Measurements from ENCODE around the gene TMEM63B. TPM values are rescaled to one million over a fixed set of nuclear protein-coding genes. Genes with fewer than 3 reads are reported as not detected.
A peak's percentile ranks its signal among the peaks of the same experiment; 100 is the strongest.
"Not testable (repeated sequence)": the region's sequence is repeated elsewhere in the genome, so short reads cannot be mapped to it uniquely, and the experiment has no call there.

TMEM63B gene
- total RNA-seq, 2 experiments from 2014 or later, result 11.1 to 11.6 TPM

- ATAC-seq (no peak), DNase-seq (no peak)
- H3K4me1 Mint-ChIP-seq, result peaks cover 2% of the 10 kb centered on the region
- H3K9me3 Mint-ChIP-seq (ENCODE audit: low read depth), result no peaks in the 10 kb centered on the region
- peaks cover 19% of the 10 kb centered on the region for H3K27me3 Mint-ChIP-seq
- H3K4me3 Mint-ChIP-seq, result no peak overlapping the region
- H3K27ac Mint-ChIP-seq, result no peak overlapping the region
- CTCF ChIA-PET, result interaction anchor here (1.5 to 1.9 kb wide), 2 partner anchors 20 kb away, joined by 3 to 7 read pairs; no protein-coding TSS in a partner anchor
- no peaks in the 10 kb centered on the region for H3K36me3 Mint-ChIP-seq
Observed at GRCh38 chr6:44192428-44193041, 65.2 kb downstream of the TMEM63B start.

GRCh38 chr6:44193307-44193910 is 66.1 kb downstream of the TMEM63B start:
- no peak overlapping the region for H3K4me3 Mint-ChIP-seq
- peaks cover 19% of the 10 kb centered on the region for H3K27me3 Mint-ChIP-seq
- no peak overlapping the region for H3K27ac Mint-ChIP-seq
- no peak for ATAC-seq
- CTCF ChIA-PET, result interaction anchor here (1.1 to 1.9 kb wide), 3 partner anchors 20 to 44 kb away, joined by 3 to 7 read pairs (median 3); no protein-coding TSS in a partner anchor
- H3K36me3 Mint-ChIP-seq, result no peaks in the 10 kb centered on the region
- H3K4me1 Mint-ChIP-seq, result peaks cover 2% of the 10 kb centered on the region
- H3K9me3 Mint-ChIP-seq (ENCODE audit: low read depth), result no peaks in the 10 kb centered on the region
- no peak for DNase-seq

- no peak for DNase-seq
- CTCF ChIA-PET, result no interaction called here
- H3K27ac Mint-ChIP-seq, result no peak overlapping the region
- H3K4me1 Mint-ChIP-seq, result peaks cover 2% of the 10 kb centered on the region
- peaks cover 17% of the 10 kb centered on the region for H3K27me3 Mint-ChIP-seq
- no peaks in the 10 kb centered on the region for H3K36me3 Mint-ChIP-seq
- H3K9me3 Mint-ChIP-seq (ENCODE audit: low read depth), result no peaks in the 10 kb centered on the region
- ATAC-seq, result no peak
- H3K4me3 Mint-ChIP-seq, result no peak overlapping the region
Observed at GRCh38 chr6:44194326-44194725, 67.0 kb downstream of the TMEM63B start.

GRCh38 chr6:44196351-44196750 is 69.0 kb downstream of the TMEM63B start:
- H3K4me1 Mint-ChIP-seq; H3K4me3 Mint-ChIP-seq; H3K27ac Mint-ChIP-seq; H3K9me3 Mint-ChIP-seq (ENCODE audit: low read depth); H3K36me3 Mint-ChIP-seq; CTCF ChIA-PET; DNase-seq; ATAC-seq: not testable (repeated sequence)
- H3K27me3 Mint-ChIP-seq, result peaks cover 17% of the 10 kb centered on the region

GRCh38 chr6:44198684-44199083 is 71.3 kb downstream of the TMEM63B start:
- CTCF ChIA-PET, result interaction anchor here (0.7 kb wide), 1 partner anchor 27 kb away, joined by 3 read pairs; no protein-coding TSS in a partner anchor

GRCh38 chr6:44199883-44200282 is 72.5 kb downstream of the TMEM63B start:
- no peaks in the 10 kb centered on the region for H3K36me3 Mint-ChIP-seq
- H3K27ac Mint-ChIP-seq, result no peak overlapping the region
- DNase-seq (no peak), ATAC-seq (no peak)
- H3K4me3 Mint-ChIP-seq, result no peak overlapping the region
- CTCF ChIA-PET, result interaction anchor here (0.9 to 1.0 kb wide), 2 partner anchors 22 to 27 kb away, joined by 3 read pairs; no protein-coding TSS in a partner anchor
- H3K27me3 Mint-ChIP-seq, result peaks cover 8% of the 10 kb centered on the region
- H3K9me3 Mint-ChIP-seq (ENCODE audit: low read depth), result no peaks in the 10 kb centered on the region
- no peaks in the 10 kb centered on the region for H3K4me1 Mint-ChIP-seq

More at GRCh38 chr6:44198684-44199083, 71.3 kb downstream of the TMEM63B start:
- Mint-ChIP-seq H3K9me3 (ENCODE audit: low read depth) (no peaks in the 10 kb centered on the region), H3K36me3 (no peaks in the 10 kb centered on the region), H3K27me3 (peaks cover 14% of the 10 kb centered on the region), H3K27ac (no peak overlapping the region), H3K4me3 (no peak overlapping the region), H3K4me1 (no peaks in the 10 kb centered on the region)
- ATAC-seq (no peak), DNase-seq (no peak)

GRCh38 chr6:44201200-44201599 is 73.8 kb downstream of the TMEM63B start:
- no peaks in the 10 kb centered on the region for H3K36me3 Mint-ChIP-seq
- no peaks in the 10 kb centered on the region for H3K9me3 Mint-ChIP-seq (ENCODE audit: low read depth)
- CTCF ChIA-PET, result interaction anchor here (1.0 kb wide), 1 partner anchor 28 kb away, joined by 3 read pairs; no protein-coding TSS in a partner anchor
- H3K27me3 Mint-ChIP-seq, result peaks cover 11% of the 10 kb centered on the region
- no peak overlapping the region for H3K27ac Mint-ChIP-seq
- no peak overlapping the region for H3K4me3 Mint-ChIP-seq
- H3K4me1 Mint-ChIP-seq, result no peaks in the 10 kb centered on the region
- no peak for DNase-seq
- ATAC-seq, result no peak

GRCh38 chr6:44201638-44202303 is 74.4 kb downstream of the TMEM63B start:
- Mint-ChIP-seq H3K36me3 (no peaks in the 10 kb centered on the region), H3K4me3 (no peak overlapping the region), H3K9me3 (ENCODE audit: low read depth) (no peaks in the 10 kb centered on the region), H3K27ac (no peak overlapping the region), H3K4me1 (no peaks in the 10 kb centered on the region), H3K27me3 (peaks cover 15% of the 10 kb centered on the region)
- CTCF ChIA-PET, result interaction anchor here (1.5 kb wide), 1 partner anchor 11 kb away, joined by 3 read pairs; no protein-coding TSS in a partner anchor
- DNase-seq, result no peak
- ATAC-seq, result no peak

- H3K4me1 Mint-ChIP-seq, result no peaks in the 10 kb centered on the region
- H3K36me3 Mint-ChIP-seq, result no peaks in the 10 kb centered on the region
- H3K27ac Mint-ChIP-seq, result peak overlapping the region; percentile 42
- DNase-seq (no peak), ATAC-seq (no peak)
- no peak overlapping the region for H3K4me3 Mint-ChIP-seq
- CTCF ChIA-PET, result interaction anchor here (1.5 kb wide), 1 partner anchor 10 kb away, joined by 3 read pairs; no protein-coding TSS in a partner anchor
- H3K27me3 Mint-ChIP-seq, result peaks cover 15% of the 10 kb centered on the region
- no peaks in the 10 kb centered on the region for H3K9me3 Mint-ChIP-seq (ENCODE audit: low read depth)
Observed at GRCh38 chr6:44202332-44202971, 75.1 kb downstream of the TMEM63B start.

GRCh38 chr6:44202972-44203750 is 75.8 kb downstream of the TMEM63B start:
- Mint-ChIP-seq H3K4me3 (no peak overlapping the region), H3K27me3 (peaks cover 17% of the 10 kb centered on the region), H3K9me3 (ENCODE audit: low read depth) (no peaks in the 10 kb centered on the region), H3K36me3 (no peaks in the 10 kb centered on the region), H3K4me1 (no peaks in the 10 kb centered on the region), H3K27ac (no peak overlapping the region)
- CTCF ChIA-PET, result interaction anchor here (1.5 kb wide), 1 partner anchor 9 kb away, joined by 3 read pairs; no protein-coding TSS in a partner anchor
- ATAC-seq (no peak), DNase-seq (no peak)

GRCh38 chr6:44203955-44204354 is 76.6 kb downstream of the TMEM63B start:
- no peaks in the 10 kb centered on the region for H3K4me1 Mint-ChIP-seq
- DNase-seq (no peak), ATAC-seq (no peak)
- peaks cover 22% of the 10 kb centered on the region for H3K27me3 Mint-ChIP-seq
- CTCF ChIA-PET, result no interaction called here
- H3K27ac Mint-ChIP-seq, result no peak overlapping the region
- no peak overlapping the region for H3K4me3 Mint-ChIP-seq
- no peaks in the 10 kb centered on the region for H3K36me3 Mint-ChIP-seq
- H3K9me3 Mint-ChIP-seq (ENCODE audit: low read depth), result no peaks in the 10 kb centered on the region
